Limb (tissue), 2 donors: ENCODE measurements around the gene PWP1.

ENCODE experiments used
- DNase-seq, 2 donors: peaks; one replicate each; pipeline ENCODE4 v3.0.0-alpha.2; 2016; ENCODE audit errors: extremely low spot score in 2 of 2

PWP1 gene

DNA sequence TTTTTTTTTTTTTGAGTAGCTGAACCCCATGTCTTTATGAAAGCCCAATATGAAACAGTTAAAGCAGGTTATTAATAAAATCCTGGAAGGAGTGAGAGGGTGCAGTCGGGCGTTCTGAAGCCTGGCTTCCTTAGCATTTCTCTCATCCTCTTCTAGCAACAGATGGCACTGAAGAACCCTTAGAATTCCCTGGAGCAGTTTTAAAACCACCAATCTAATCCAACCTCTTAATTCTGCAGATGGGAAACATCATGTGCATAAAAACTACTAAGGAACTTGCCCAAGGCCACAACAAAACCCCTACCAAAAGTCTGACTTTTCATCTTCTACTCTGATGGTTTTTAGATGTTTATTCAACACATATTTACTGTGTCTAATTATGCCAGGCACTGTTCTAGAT is 50.2 kb downstream of the PWP1 start:
- no peak for DNase-seq

DNA sequence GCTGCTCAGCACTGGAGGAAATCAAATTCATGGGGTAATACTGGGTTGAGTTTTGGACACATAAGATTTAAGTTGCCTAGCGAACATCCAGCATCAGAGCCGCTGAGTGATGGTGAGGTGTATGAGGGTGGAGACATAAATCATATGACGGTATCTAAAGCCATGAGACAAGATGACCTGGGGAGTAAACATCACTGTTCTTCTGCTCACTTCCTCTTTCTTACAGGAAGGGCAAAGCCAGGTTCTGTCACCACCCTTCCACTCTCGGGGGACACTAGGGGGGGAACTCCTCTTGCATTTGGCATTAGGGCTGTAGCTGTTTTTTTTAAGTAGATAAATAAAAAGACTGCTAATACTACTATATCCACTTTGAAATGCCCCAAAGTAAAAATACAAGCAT is 51.3 kb downstream of the PWP1 start:
- no peak for DNase-seq

DNA sequence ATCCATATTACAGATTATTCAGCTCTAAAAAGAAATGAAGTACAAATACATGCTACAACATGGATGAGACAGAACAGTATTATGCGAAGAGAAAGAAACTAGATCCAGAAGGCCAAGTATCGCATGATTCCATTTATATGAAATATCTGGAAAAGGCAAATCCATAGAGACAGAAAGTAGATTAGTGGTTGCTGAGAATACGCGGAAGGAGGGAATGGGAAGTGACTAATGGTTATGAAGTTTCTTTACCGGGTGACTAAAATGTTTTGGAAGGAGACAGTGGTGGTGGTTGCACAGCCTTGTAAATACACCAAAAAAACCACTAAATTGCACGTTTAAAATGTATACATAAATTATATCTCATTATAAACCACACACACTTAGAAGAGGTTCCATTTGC is 62.9 kb downstream of the PWP1 start:
- no peak for DNase-seq

DNA sequence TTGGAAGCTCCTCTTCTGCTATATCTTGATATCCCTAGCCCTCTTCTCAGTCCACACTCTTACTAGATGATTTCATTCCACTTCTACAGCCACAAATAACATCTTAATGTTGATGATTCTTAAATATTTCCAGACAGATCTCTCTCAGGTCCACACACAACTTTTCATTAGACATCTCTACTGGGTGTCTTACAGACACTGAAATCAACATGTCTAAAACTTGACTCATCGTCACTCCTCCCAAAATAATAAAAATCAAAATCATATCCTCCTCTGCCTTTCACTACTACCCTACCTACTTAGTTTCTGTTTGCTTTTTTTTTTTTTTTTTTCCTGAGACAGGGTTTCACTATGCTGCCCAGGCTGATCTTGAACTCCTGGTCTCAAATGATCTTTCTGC is 63.5 kb downstream of the PWP1 start:
- no peak for DNase-seq

DNA sequence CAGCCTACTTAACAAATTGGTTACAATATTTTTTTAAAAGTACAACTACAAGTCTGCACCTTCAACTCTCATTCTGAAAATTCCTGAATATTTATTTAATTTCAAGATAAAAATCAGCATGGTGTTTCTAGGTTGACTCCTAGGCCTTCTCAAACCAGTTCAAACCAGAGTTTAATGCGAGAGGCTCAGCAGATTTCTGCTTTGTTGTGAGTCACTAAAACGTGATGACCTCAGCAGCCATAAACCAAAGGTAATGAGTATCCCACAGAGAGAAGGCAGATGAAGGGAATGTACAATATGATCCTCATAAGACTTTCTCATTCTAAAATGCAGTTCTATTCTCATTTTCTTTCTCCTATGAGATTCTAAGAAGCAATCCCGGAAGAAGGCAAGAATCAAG is 73.8 kb downstream of the PWP1 start:
- DNase-seq, result no peak

DNA sequence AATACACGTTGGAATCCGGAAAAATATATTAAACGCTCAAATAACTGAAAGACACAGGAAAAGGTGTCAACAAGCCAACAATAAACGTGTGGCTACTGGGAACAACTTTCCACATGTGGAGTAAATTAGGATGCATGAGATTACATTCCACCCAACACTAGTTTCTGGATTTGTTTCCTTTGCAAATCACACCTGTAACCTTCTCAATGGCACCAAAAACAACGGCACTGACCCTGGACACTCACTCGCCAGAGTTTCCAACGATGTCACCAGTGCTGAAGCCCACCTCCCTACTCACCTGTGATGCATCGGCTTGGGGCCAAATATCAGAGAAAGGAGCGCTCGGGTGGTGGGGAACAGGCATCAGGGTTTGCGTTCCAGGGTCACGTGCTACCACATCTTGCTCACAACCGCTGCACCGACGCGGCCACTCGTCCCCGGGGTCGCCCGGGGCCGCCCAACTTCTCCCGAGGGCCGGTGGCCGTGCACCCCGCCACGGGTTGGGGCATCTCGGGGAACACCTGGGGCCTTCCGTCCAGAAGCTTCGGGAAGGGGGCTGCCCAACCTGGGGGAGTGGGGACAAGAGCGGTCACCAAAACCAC is 74.7 kb downstream of the PWP1 start:
- DNase-seq, result peak in 1 of 2 donors; percentile 57

DNA sequence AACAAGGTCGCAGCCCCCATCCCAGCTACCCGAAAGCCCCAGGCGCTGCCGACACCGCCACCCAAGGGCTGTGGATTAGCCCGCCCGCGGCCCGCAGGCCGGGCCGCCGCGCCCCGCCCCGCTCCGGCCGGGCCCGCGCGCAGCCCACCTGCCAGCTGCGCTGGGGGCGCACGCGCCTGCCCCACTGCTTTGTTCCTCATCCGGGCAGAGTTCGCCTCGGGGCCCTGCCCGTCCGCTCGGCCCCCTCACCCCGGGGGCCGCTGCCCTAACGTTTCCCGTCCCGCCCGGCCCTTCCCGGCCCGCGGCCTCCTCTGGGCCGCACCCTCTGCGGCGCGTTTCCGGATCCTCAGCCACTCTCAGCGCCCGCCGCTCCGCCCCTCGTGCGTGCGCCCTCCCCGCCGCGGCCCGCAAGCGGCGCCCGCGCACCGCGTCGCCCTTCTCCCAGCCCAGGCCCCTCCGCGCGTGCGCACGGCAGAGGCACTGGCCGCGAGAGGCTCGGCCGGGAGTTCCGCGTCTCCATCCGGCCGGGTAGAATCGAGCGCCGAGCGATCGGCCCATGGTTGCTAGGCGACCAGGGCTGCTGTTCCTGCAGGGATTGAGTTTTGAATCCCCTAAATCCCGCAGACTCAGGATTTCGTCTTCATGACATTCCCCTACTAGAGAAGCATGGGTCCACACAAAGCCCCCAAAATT is 75.4 kb downstream of the PWP1 start, which contains the start of gene PRDM4:
PRDM4 (minus strand) TSS at position 329 of the 693 bp plus-strand sequence. CDS start 622 bp downstream, outside the sequence.
- DNase-seq, result peak; percentile 94 to 96

DNA sequence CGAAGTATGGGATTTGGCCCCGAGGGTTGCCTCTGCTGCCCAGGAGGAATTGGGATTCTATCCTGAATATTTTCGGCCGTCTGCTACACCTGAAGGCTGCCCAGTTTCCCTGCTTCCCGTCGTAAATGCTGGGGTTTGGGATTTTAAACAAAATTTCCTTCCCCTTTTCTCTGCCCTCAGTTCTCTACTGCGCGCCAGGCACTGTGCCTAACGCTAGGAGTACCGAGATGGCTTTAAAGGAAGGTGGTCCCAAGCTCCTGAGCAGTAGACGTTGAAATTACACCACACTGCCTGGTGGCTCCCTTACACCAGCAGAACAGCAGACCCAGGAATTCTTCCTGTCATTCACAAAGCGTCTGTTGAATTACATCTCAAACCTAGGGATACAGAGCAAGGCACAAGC is 75.9 kb downstream of the PWP1 start:
- DNase-seq, result no peak
